GM20431 (cell line): ENCODE measurements around the gene CDH22.

Source experiments
- in situ Hi-C: fragments of 300-500 bp; cut with MseI, MboI; formaldehyde crosslinking; loops from one replicate; pipeline ENCODE4 v1.15.0; 2020; ENCODE audit warnings: low sequenced_read_pairs; ENCODE audit not compliant: unreplicated experiment

Gene CDH22

GRCh38 chr20:46252352-46253091 lies 55.8 kb downstream of the CDH22 start:
- in situ Hi-C loops, result no loop called here

DNA sequence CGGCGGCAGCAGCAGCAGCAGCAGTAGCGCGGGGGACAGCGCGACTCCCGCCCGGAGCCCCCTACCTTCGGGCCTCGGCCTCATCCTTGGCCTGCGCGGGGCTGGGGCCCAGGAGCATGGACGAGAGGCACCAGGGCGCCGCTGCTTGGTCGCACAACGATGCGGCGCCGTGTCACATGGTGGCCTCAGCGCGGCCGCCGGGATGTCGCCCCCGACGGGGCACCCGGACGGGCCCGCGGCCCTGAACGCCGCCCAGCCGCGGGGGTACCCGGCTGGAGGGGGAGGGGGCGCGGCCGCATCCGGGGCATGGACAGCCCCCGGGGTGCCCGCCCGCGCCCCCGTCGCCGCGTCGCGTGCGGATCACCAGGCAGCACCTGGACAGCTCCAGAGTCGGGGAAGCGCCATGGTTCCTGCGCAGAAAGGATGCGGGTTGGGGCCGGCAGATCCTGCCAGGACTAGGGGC lies 57.1 kb downstream of the CDH22 start:
- in situ Hi-C loops, result no loop called here

GRCh38 chr20:46250772-46251171 lies 57.5 kb downstream of the CDH22 start:
- in situ Hi-C loops, result no loop called here

- in situ Hi-C loops, result no loop called here
These were observed 58.6 kb downstream of the CDH22 start for GRCh38 chr20:46249671-46250070.

GRCh38 chr20:46246559-46246958 lies 61.7 kb downstream of the CDH22 start:
- in situ Hi-C loops, result no loop called here

- in situ Hi-C loops, result no loop called here
These were observed 64.3 kb downstream of the CDH22 start for GRCh38 chr20:46243707-46244628.

DNA sequence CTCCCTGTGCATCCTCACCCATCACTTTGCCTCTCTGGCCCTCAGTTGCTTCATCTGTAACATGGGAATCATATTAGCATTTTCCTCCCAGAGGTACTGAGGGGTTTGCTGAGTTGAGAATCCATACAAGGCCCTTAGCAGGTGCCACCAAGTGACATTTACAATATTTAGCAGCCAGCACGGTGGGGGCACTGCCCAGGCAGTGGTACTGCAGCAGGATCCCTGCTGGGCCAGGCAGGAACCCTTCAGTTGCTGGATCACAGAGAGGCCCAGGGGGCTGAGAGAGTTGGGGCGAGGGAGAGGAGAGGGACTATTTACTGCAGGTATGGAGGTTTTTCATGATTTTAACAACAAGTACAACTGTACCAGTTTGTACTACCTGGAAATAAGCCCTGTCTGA lies 65.9 kb downstream of the CDH22 start:
- in situ Hi-C loops, result no loop called here

GRCh38 chr20:46240881-46241280 lies 67.4 kb downstream of the CDH22 start:
- in situ Hi-C loops, result no loop called here

GRCh38 chr20:46240065-46240464 lies 68.2 kb downstream of the CDH22 start:
- in situ Hi-C loops, result no loop called here

DNA sequence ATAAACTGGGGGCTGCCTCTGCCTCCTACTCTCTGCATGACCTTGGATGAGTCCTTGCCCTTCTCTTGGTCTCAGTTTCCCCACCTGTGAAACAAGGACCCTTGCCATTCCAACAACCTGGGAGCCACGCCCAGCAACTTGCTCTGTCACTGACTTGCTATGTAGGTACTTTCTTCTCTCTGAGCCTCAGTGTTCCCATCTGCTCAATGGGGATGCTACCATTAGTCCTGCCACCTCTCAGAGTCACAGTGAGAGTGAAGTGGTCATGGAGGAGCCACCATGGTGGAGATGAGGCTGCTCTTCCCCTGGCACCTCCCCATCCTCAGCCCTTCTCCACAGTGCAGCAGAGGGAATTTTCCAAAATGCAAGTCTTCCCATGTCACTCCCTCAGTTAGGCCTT lies 70.6 kb downstream of the CDH22 start:
- in situ Hi-C loops, result no loop called here

DNA sequence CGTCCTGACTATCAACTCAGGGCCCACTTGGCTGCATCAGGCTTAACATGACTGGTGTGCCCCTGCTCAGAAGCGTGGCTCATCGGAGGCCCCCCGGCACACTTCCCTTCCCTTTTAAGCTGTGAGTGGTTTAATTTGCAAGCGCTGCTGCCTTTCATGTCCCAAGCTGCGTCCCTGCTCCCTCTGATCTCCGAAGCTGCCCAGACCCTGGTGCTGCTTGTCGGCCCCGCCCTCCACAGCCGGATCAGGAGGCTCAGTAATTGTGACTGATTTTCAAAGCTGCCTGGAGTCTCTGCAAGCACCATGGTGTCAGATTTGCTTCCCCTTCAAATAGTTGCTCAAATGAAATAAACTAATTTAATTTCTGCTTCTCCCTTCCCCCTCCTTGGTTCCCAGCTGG lies 71.1 kb downstream of the CDH22 start:
- in situ Hi-C loops, result no loop called here

DNA sequence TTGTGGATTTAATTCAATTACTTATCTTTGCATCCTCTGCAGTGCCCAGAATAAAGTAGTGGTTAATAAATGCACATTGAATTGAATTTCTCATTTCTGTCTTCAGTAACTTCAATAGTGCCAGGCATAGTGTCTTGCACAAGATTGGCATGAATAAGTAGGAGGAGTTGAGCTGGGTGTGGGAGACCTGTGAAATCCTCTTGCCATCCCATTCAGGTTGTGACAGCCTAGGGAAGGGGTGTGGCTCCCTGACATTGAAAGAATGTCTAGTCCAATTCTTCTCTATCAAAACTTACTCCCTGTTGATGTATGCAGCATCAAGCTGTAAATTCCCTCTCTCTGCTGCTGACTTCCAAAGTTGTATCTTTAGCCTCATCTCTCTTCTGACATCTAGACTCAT lies 73.2 kb downstream of the CDH22 start:
- in situ Hi-C loops, result no loop called here

DNA sequence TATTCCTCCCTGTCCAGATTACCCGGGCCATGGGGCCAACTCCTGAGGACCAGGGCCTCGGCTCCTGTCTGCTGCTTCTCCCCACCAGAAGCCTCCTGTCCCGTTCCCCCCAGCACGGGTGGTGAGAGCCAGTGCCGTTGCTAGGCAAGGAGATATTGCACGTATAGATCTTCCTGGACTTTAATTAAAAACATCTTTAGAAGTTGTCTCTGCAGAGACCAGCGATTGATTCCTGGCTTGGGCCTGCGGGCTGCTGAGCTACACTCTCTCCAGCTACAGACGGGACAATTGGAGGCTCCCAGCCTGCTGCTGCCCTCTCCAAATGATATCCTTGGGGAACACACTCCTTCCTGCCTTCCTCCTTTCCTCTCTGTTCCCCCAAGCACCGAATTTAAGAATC lies 74.6 kb downstream of the CDH22 start:
- in situ Hi-C loops, result no loop called here

GRCh38 chr20:46232539-46232938 lies 75.8 kb downstream of the CDH22 start:
- in situ Hi-C loops, result no loop called here

DNA sequence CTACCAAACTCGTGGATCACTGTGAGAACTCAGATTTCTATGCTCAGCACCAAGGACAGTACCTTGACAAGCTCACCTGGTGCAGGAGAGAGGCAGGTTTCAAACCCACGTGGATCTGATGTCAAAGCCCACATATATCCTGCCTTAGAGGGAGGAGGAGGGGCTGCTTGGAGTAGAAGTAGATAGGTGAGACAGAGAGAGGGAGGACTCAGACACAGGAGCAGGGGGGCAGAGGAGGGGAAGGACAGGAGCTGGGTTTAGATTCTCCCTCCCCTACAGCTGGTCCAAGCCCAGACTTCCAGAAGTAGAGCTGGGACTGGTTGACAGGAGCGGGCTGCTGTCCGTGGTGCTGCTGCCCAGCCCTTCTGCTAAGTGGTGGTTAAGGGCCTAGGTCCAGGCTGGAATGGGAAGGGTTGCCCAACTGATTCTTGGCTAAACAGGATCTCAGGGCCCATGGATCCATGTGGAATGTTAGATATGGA lies 77.5 kb downstream of the CDH22 start:
- in situ Hi-C loops, result no loop called here

GRCh38 chr20:46230106-46230491 lies 78.2 kb downstream of the CDH22 start:
- in situ Hi-C loops, result no loop called here

GRCh38 chr20:46229478-46230105 lies 78.7 kb downstream of the CDH22 start:
- in situ Hi-C loops, result no loop called here

DNA sequence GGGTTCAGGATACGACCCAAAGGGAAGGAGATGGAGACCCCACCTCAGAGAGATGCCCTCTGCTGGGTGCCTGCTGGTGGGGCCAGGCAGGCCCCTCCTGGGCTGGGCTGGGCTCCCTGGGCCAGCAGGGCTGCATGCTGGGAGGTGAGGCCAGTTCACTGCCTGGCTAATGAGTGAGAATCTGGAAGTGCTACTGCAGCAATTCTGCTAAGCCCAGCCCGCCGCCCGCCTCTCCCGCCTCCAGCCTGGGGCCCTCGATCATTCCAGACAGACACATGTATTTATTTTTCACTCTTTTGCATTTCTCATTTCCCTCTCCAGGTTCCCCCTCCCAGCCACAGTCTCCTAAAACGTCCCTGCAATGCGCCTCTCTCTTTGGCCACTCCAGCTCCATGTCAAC lies 79.6 kb downstream of the CDH22 start:
- in situ Hi-C loops, result no loop called here

DNA sequence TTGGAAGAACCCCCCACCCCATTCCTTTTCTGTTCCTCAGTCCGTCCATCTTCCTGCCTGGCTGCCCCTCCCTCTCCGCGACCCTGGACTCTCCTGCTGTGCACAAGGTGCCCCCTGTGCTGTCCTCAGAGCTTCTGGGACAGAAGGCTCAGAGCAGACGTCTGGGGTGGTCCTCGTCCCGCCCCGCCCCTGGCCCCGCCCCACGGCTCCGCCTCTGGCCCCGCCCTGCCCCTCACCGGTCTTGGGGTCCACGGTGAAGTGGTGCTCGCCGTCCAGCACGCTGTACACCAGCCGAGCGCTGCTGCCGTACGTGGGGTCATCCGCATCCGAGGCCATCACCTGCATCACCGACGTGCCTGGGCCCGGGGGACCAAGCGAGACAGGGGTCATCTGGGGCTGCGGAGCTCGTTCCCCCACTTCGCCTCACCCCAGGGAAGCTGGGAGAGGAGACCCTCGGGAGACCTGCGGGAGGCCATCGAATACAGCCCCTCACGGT lies 81.0 kb downstream of the CDH22 start:
- in situ Hi-C loops, result no loop called here

DNA sequence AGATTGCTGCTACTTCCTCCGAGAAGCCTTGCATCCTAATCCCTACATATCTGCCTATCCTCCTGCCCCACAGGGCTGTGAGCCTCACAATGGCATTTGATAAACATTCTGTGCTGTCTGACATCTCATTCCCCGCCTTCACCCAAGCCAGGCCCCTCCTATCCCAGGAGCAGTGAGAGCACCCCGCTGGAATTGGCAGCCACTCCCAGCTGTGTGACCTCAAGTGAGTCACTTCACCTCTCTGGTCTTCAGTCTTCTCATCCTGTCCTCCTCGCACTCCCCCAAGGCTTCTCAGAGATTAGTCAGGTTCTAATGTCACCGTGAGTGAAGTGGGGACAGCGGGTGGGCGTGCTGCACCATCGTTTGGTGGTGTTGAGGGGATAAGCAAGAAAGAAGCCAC lies 81.7 kb downstream of the CDH22 start:
- in situ Hi-C loops, result no loop called here
